IMR-90 (cell line): ENCODE results near the gene GNAI3. TPM values are rescaled to one million over a fixed set of nuclear protein-coding genes. Genes with fewer than 3 reads are reported as not detected.

Experiments
- ATAC-seq: fragments of 200-7000 bp; cut with Tn5 transposase; 2 replicates; pipeline ENCODE4 v1.9.1; 2020; ENCODE audit warnings: low read depth, mild to moderate bottlenecking, moderate library complexity
- BruUV-seq: library from RNA; stranded (reverse); fragments of 400-500 nt; replicated peaks from 2 replicates; lab custom pipeline; 2021; lab: Mats Ljungman, UMichigan
- CTCF ChIA-PET: fragments of 300-600 bp; formaldehyde crosslinking; extraction: SDS; loops from one replicate; lab custom pipeline; 2021; ENCODE audit warnings: antibody characterized with exemption; lab: Yijun Ruan, JAX
- POLR2A ChIA-PET: fragments of 300-600 bp; sonication (Branson Sonifier 250); formaldehyde crosslinking; loops from one replicate; lab custom pipeline; 2022; ENCODE audit warnings: antibody characterized with exemption; ENCODE audit not compliant: unreplicated experiment; lab: Charles Lee
- DNase-seq: peaks from one replicate; pipeline ENCODE4 v3.0.0; 2013
- H2AFZ ChIP-seq: replicated peaks from 2 replicates; pipeline ENCODE3; 2013; ENCODE audit warnings: low read length, mild to moderate bottlenecking; ENCODE audit not compliant: poor library complexity
- H2AK5ac ChIP-seq: 2 replicates; pipeline ENCODE4 v1.6.1; 2013; ENCODE audit warnings: low read depth, low read length, inconsistent platforms
- H2AK9ac ChIP-seq: replicated peaks from 2 replicates; pipeline ENCODE3; 2013; ENCODE audit warnings: mild to moderate bottlenecking, low read depth, low read length, moderate library complexity; ENCODE audit not compliant: poor library complexity
- H2BK120ac ChIP-seq: 2 replicates; pipeline ENCODE4 v1.6.1; 2013; ENCODE audit warnings: low read depth, low read length, inconsistent platforms
- H2BK15ac ChIP-seq: 3 replicates; pipeline ENCODE4 v1.6.1; 2013; ENCODE audit warnings: low read depth, low read length, inconsistent platforms
- H2BK20ac ChIP-seq: 2 replicates; pipeline ENCODE4 v1.6.1; 2013; ENCODE audit warnings: low read depth, mild to moderate bottlenecking, inconsistent platforms, low read length, moderate library complexity
- H2BK5ac ChIP-seq: 2 replicates; pipeline ENCODE4 v1.6.1; 2013; ENCODE audit warnings: mild to moderate bottlenecking, low read depth, low read length, inconsistent platforms; ENCODE audit not compliant: poor library complexity, severe bottlenecking
- H3K14ac ChIP-seq: replicated peaks from 2 replicates; pipeline ENCODE4 v1.6.1; 2013; ENCODE audit warnings: low read depth, low read length, inconsistent platforms
- H3K18ac ChIP-seq: 2 replicates; pipeline ENCODE4 v1.6.1; 2013; ENCODE audit warnings: low read depth, low read length, control low read depth
- H3K23ac ChIP-seq: 2 replicates; pipeline ENCODE4 v1.6.1; 2013; ENCODE audit warnings: low read depth, low read length, inconsistent platforms
- H3K27ac ChIP-seq: 2 replicates; pipeline ENCODE4 v1.5.1; 2013; ENCODE audit warnings: mild to moderate bottlenecking, control low read depth, low read length; ENCODE audit not compliant: insufficient read depth
- H3K27me3 ChIP-seq: 2 replicates; pipeline ENCODE4 v1.6.1; 2013; ENCODE audit warnings: low read length; ENCODE audit not compliant: control insufficient read depth, insufficient read depth
- H3K36me3 ChIP-seq: 2 replicates; pipeline ENCODE4 v1.6.1; 2013; ENCODE audit warnings: low read length, mixed read lengths; ENCODE audit not compliant: control insufficient read depth, insufficient read depth
- H3K4ac ChIP-seq: 2 replicates; pipeline ENCODE4 v1.6.1; 2013; ENCODE audit warnings: low read depth, low read length, inconsistent platforms
- H3K4me1 ChIP-seq: 2 replicates; pipeline ENCODE4 v1.6.1; 2013; ENCODE audit warnings: low read length, mixed read lengths; ENCODE audit not compliant: control insufficient read depth, insufficient read depth
- H3K4me2 ChIP-seq: 2 replicates; pipeline ENCODE4 v1.6.1; 2013; ENCODE audit warnings: low read depth, mild to moderate bottlenecking, control low read depth, low read length, moderate library complexity
- H3K4me3 ChIP-seq: 2 replicates; pipeline ENCODE4 v1.5.1; 2013; ENCODE audit warnings: low read depth, mild to moderate bottlenecking, control low read depth, low read length, moderate library complexity; ENCODE audit not compliant: insufficient read depth
- H3K56ac ChIP-seq: 2 replicates; pipeline ENCODE4 v1.6.1; 2013; ENCODE audit warnings: low read length, inconsistent platforms; ENCODE audit not compliant: insufficient read depth; ENCODE audit errors: extremely low read depth
- H3K79me1 ChIP-seq, 2 experiments: 2 replicates each; pipeline ENCODE4 v1.6.1; 2013; ENCODE audit warnings: low read length in 2 of 2, inconsistent platforms in 1 of 2, low read depth in 1 of 2
- H3K9ac ChIP-seq: 2 replicates; pipeline ENCODE4 v1.6.1; 2013; ENCODE audit warnings: low read depth, low read length, control low read depth
- H3K9me1 ChIP-seq: 2 replicates; pipeline ENCODE4 v1.6.1; 2013; ENCODE audit warnings: low read length, inconsistent platforms; ENCODE audit not compliant: insufficient read depth
- H3K9me3 ChIP-seq: 2 replicates; pipeline ENCODE4 v1.6.1; 2013; ENCODE audit warnings: low read length; ENCODE audit not compliant: control insufficient read depth, insufficient read depth
- H4K20me1 ChIP-seq: 2 replicates; pipeline ENCODE4 v1.6.1; 2013; ENCODE audit warnings: low read length, inconsistent platforms; ENCODE audit not compliant: insufficient read depth
- H4K5ac ChIP-seq: 2 replicates; pipeline ENCODE4 v1.6.1; 2013; ENCODE audit warnings: mild to moderate bottlenecking, low read depth, low read length, control low read depth
- H4K8ac ChIP-seq, 2 experiments: 2 replicates each; pipeline ENCODE4 v1.6.1; 2013; ENCODE audit warnings: low read depth in 2 of 2, low read length in 2 of 2, control low read depth in 1 of 2, inconsistent platforms in 1 of 2
- H4K91ac ChIP-seq: 2 replicates; pipeline ENCODE4 v1.6.1; 2013; ENCODE audit warnings: low read depth, low read length, inconsistent platforms; ENCODE audit not compliant: insufficient read depth
- FOS ChIP-seq: fragments of 150-350 bp; IDR thresholded peaks from 2 replicates; pipeline ENCODE4 v1.6.1; 2016; ENCODE audit warnings: low read depth, low read length
- MAZ ChIP-seq: IDR thresholded peaks from 2 replicates; pipeline ENCODE4 v1.6.1; 2012; ENCODE audit warnings: low read depth, mild to moderate bottlenecking, low read length, improper control_type of control experiment, moderate library complexity, borderline replicate concordance
- RFX5 ChIP-seq: IDR thresholded peaks from 2 replicates; pipeline ENCODE4 v1.8.0; 2012; ENCODE audit warnings: low read depth, mild to moderate bottlenecking, low read length, moderate library complexity
- WGBS, 2 experiments: methylation state at CpG; one replicate each; pipeline versions ENCODE4 v1.1.5 to v1.1.7; 2013; ENCODE audit warnings: missing lambda C conversion rate in 2 of 2; ENCODE audit not compliant: insufficient read length in 1 of 2; ENCODE audit errors: extremely low coverage in 2 of 2; 5-methylcytosine and 5-hydroxymethylcytosine counted together
- dilution Hi-C: fragments of 300-500 bp; cut with HindIII; formaldehyde crosslinking; loops from one replicate; pipeline ENCODE4 v1.14.3; 2018; ENCODE audit warnings: low sequenced_read_pairs; ENCODE audit not compliant: unreplicated experiment
- in situ Hi-C: fragments of 300-500 bp; cut with MboI; formaldehyde crosslinking; loops from 3 replicates; pipeline ENCODE4 v1.14.3; 2019; ENCODE audit warnings: low sequenced_read_pairs, inconsistent platforms, mixed read lengths
- intact Hi-C: fragments of 100-400 bp; cut with micrococcal nuclease; formaldehyde crosslinking; loops from 2 replicates; pipeline ENCODE4 v1.10.0; 2022
- polyA plus RNA-seq, 3 experiments: library from polyadenylated mRNA; depleted of rRNA; stranded (reverse); fragments of >200 nt; gene quantifications; 2 replicates each; pipeline ENCODE4 v1.2.3, GENCODE V29; 2012; ENCODE audit warnings: low replicate concordance in 1 of 3
- total RNA-seq: library from RNA; depleted of rRNA; stranded (reverse); fragments of >200 nt; gene quantifications from 2 replicates; pipeline ENCODE4 v1.2.3, GENCODE V29; 2012
- TF ChIP-seq, protein P1 (sequence below): conservative IDR thresholded peaks from 2 replicates; pipeline ENCODE4 v1.5.1; 2012; ENCODE audit warnings: mild to moderate bottlenecking, low read depth, low read length, improper control_type of control experiment

Gene GNAI3
- total and polyA plus RNA-seq, 2 of the 4 experiments (the other 2 are of a cell fraction), result 5.9 to 14.9 TPM

DNA sequence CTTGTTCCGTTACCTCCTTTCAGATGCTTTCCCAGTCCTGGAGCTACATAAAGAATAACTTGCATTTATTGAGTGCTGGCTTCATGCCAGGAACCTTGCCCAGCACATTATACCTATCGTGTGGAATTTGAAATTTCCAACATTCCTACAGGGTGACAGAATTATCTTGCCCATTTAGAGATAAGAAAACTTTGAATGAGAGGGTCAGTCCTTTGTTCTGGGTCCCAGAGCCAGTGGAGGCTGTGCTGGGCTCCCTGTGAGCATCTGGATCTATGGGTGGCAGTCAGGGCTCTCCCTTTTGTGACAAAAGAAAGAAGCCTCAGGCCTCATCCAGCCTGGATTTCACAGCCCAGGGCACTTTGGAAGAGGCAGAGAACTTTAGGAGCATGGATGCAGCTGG is 110.7 kb downstream of the GNAI3 start:
- Histone ChIP-seq H4K91ac (no peak overlapping the region), H3K9me3 (no peaks in the 10 kb centered on the region), H3K23ac (no peak overlapping the region), H2AFZ (no peak overlapping the region), H2BK120ac (no peak overlapping the region), H3K18ac (no peak overlapping the region), H3K9ac (no peak overlapping the region), H3K27me3 (no peaks in the 10 kb centered on the region), H3K36me3 (peaks cover 16% of the 10 kb centered on the region; the same call in 1 of the 2 replicates), H4K5ac (no peak overlapping the region), H3K4me3 (no peak overlapping the region), H3K4me1 (peaks cover 3% of the 10 kb centered on the region), H3K9me1 (peaks cover 12% of the 10 kb centered on the region), H4K8ac (no peak overlapping the region), H2AK5ac (no peak overlapping the region), H2BK20ac (no peak overlapping the region), H3K4ac (no peak overlapping the region), H2BK5ac (no peak overlapping the region), H3K79me1 (peaks cover 0 to 10% of the 10 kb centered on the region in 2 experiments; a peak in 3 of 4 replicates), H4K20me1 (no peaks in the 10 kb centered on the region), H3K4me2 (no peak overlapping the region), H2BK15ac (no peak overlapping the region), H3K27ac (no peak overlapping the region), H3K14ac (no peak overlapping the region), H2AK9ac (no peak overlapping the region), H3K56ac (no peak overlapping the region)
- TF ChIP-seq FOS, result no peak
- TF ChIP-seq MAZ, result no peak
- TF ChIP-seq RFX5, result no peak
- TF ChIP-seq, protein P1, sequence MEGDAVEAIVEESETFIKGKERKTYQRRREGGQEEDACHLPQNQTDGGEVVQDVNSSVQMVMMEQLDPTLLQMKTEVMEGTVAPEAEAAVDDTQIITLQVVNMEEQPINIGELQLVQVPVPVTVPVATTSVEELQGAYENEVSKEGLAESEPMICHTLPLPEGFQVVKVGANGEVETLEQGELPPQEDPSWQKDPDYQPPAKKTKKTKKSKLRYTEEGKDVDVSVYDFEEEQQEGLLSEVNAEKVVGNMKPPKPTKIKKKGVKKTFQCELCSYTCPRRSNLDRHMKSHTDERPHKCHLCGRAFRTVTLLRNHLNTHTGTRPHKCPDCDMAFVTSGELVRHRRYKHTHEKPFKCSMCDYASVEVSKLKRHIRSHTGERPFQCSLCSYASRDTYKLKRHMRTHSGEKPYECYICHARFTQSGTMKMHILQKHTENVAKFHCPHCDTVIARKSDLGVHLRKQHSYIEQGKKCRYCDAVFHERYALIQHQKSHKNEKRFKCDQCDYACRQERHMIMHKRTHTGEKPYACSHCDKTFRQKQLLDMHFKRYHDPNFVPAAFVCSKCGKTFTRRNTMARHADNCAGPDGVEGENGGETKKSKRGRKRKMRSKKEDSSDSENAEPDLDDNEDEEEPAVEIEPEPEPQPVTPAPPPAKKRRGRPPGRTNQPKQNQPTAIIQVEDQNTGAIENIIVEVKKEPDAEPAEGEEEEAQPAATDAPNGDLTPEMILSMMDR, result no peak
- in situ Hi-C loops, result no loop called here
- DNase-seq, result no peak
- ChIA-PET CTCF (no interaction called here), POLR2A (no interaction called here)
- BruUV-seq, result no TSS peak
- dilution Hi-C loops, result no loop called here
- intact Hi-C loops, result no loop called here
- no peak for ATAC-seq
- no CpG with 5 or more reads among the region's 2 CpGs for WGBS, 2 experiments
